Effector memory CD4-positive, alpha-beta T cell (primary cell): ENCODE results near the gene PRKRA.

Experiments
- DNase-seq, 3 donors: peaks; one replicate each; pipeline ENCODE4 v3.0.0-alpha.2; 2020
- H3K27ac ChIP-seq: 2 replicates; pipeline ENCODE4 v1.7.0; 2013; ENCODE audit warnings: mild to moderate bottlenecking, low read length, moderate library complexity; ENCODE audit not compliant: insufficient read depth, poor library complexity, severe bottlenecking
- H3K27me3 ChIP-seq: replicated peaks from 2 replicates; pipeline ENCODE4 v1.7.0; 2013; ENCODE audit warnings: mild to moderate bottlenecking, low read length; ENCODE audit not compliant: insufficient read depth, control insufficient read depth, poor library complexity, severe bottlenecking
- H3K36me3 ChIP-seq: 2 replicates; pipeline ENCODE4 v1.7.0; 2013; ENCODE audit warnings: mild to moderate bottlenecking, low read length, moderate library complexity; ENCODE audit not compliant: control insufficient read depth, insufficient read depth
- H3K4me1 ChIP-seq: 2 replicates; pipeline ENCODE4 v1.7.0; 2013; ENCODE audit warnings: low read length, mild to moderate bottlenecking; ENCODE audit not compliant: control insufficient read depth, insufficient read depth, poor library complexity, severe bottlenecking
- H3K4me3 ChIP-seq: 2 replicates; pipeline ENCODE4 v1.7.0; 2013; ENCODE audit warnings: low read length, low read depth, mild to moderate bottlenecking; ENCODE audit not compliant: insufficient read depth, poor library complexity, severe bottlenecking
- H3K9me3 ChIP-seq: 2 replicates; pipeline ENCODE4 v1.7.0; 2013; ENCODE audit warnings: mild to moderate bottlenecking, low read length, moderate library complexity; ENCODE audit not compliant: control insufficient read depth

PRKRA gene

GRCh38 chr2:178383718-178384117, 67.3 kb downstream of the PRKRA start:
- Histone ChIP-seq H3K36me3 (no peaks in the 10 kb centered on the region), H3K4me3 (no peak overlapping the region), H3K27me3 (no peaks in the 10 kb centered on the region), H3K27ac (no peak overlapping the region), H3K9me3 (no peaks in the 10 kb centered on the region), H3K4me1 (no peaks in the 10 kb centered on the region)
- DNase-seq, result no peak
